ENCODE measurements around the gene BCAS3. TPM values are rescaled to one million over a fixed set of nuclear protein-coding genes. Genes with fewer than 3 reads are reported as not detected.
A peak's percentile ranks its signal among the peaks of the same experiment; 100 is the strongest.

BCAS3 gene
- total and polyA plus RNA-seq, 2 experiments from 2014 or later, result 18.0 to 20.2 TPM

GRCh38 chr17:60989379-60989778 lies 311.7 kb downstream of the BCAS3 start:
- Histone ChIP-seq H4K20me1 (ENCODE audit: insufficient read depth) (no peaks in the 10 kb centered on the region), H3K4me2 (ENCODE audit: unreplicated experiment) (no peak overlapping the region), H3K4me3 (no peak overlapping the region), H3K79me2 (ENCODE audit: insufficient read depth) (no peaks in the 10 kb centered on the region), H3K27me3 (replicated peaks; ENCODE audit: insufficient read depth) (no peaks in the 10 kb centered on the region), H3F3A (ENCODE audit: insufficient read depth) (no peaks in the 10 kb centered on the region), H3K4me1 (ENCODE audit: insufficient read depth) (no peaks in the 10 kb centered on the region), H3K9me2 (ENCODE audit: insufficient read depth) (no peaks in the 10 kb centered on the region), H3K9me3 (ENCODE audit: low read depth) (no peaks in the 10 kb centered on the region), H3K36me3 (ENCODE audit: low read depth) (no peaks in the 10 kb centered on the region), H2AFZ (no peak overlapping the region), H3K27ac (no peak overlapping the region), H3K9ac (no peak overlapping the region)
- TF ChIP-seq EZH2 (IDR thresholded peaks at IDR 0.05; ENCODE audit: insufficient read depth, poor library complexity, severe bottlenecking) (no peak), EZH2phosphoT487 (IDR thresholded peaks at IDR 0.05; ENCODE audit: insufficient read depth, low read depth) (no peak)
- in situ Hi-C loops (cut with MboI), result no loop called here
- DNase-seq, result no peak

- Histone ChIP-seq H3K36me3 (ENCODE audit: low read depth) (no peaks in the 10 kb centered on the region), H3K4me2 (ENCODE audit: unreplicated experiment) (no peak overlapping the region), H3K27me3 (replicated peaks; ENCODE audit: insufficient read depth) (no peaks in the 10 kb centered on the region), H3K9me2 (ENCODE audit: insufficient read depth) (no peaks in the 10 kb centered on the region), H3K4me1 (ENCODE audit: insufficient read depth) (no peaks in the 10 kb centered on the region), H3K9me3 (ENCODE audit: low read depth) (no peaks in the 10 kb centered on the region), H3F3A (ENCODE audit: insufficient read depth) (no peaks in the 10 kb centered on the region), H4K20me1 (ENCODE audit: insufficient read depth) (no peaks in the 10 kb centered on the region), H3K79me2 (ENCODE audit: insufficient read depth) (no peaks in the 10 kb centered on the region), H3K27ac (no peak overlapping the region), H3K4me3 (no peak overlapping the region), H2AFZ (no peak overlapping the region), H3K9ac (no peak overlapping the region)
- in situ Hi-C loops (cut with MboI), result no loop called here
- WGBS, 2 experiments (ENCODE audit: low coverage in 1 of 2, low lambda C conversion rate in 2 of 2, missing lambda C conversion rate in 2 of 2), result 89% methylated on average over 9 of the region's 9 CpGs
- no peak for DNase-seq
- TF ChIP-seq EZH2phosphoT487 (IDR thresholded peaks at IDR 0.05; ENCODE audit: insufficient read depth, low read depth) (no peak), EZH2 (IDR thresholded peaks at IDR 0.05; ENCODE audit: insufficient read depth, poor library complexity, severe bottlenecking) (no peak)
Observed at GRCh38 chr17:60989846-60990245, 312.2 kb downstream of the BCAS3 start.

GRCh38 chr17:60993497-60993896 lies 315.8 kb downstream of the BCAS3 start:
- 96 to 97% methylated on average over 3 of the region's 3 CpGs for WGBS, 2 experiments (ENCODE audit: low coverage in 1 of 2, low lambda C conversion rate in 2 of 2, missing lambda C conversion rate in 2 of 2)
- H3K27me3 ChIP-seq (replicated peaks; ENCODE audit: insufficient read depth), result no peaks in the 10 kb centered on the region
- no peak for TF ChIP-seq EZH2 (IDR thresholded peaks at IDR 0.05; ENCODE audit: insufficient read depth, poor library complexity, severe bottlenecking)
- H3K4me2 ChIP-seq (ENCODE audit: unreplicated experiment), result no peak overlapping the region
- H3K9ac ChIP-seq, result no peak overlapping the region
- H3K4me1 ChIP-seq (ENCODE audit: insufficient read depth), result no peaks in the 10 kb centered on the region
- H3F3A ChIP-seq (ENCODE audit: insufficient read depth), result no peaks in the 10 kb centered on the region
- H3K79me2 ChIP-seq (ENCODE audit: insufficient read depth), result no peaks in the 10 kb centered on the region
- no peak for DNase-seq
- in situ Hi-C loops (cut with MboI), result no loop called here
- no peaks in the 10 kb centered on the region for H4K20me1 ChIP-seq (ENCODE audit: insufficient read depth)
- H3K4me3 ChIP-seq, result no peak overlapping the region
- no peak overlapping the region for H3K27ac ChIP-seq
- no peaks in the 10 kb centered on the region for H3K9me3 ChIP-seq (ENCODE audit: low read depth)
- H3K9me2 ChIP-seq (ENCODE audit: insufficient read depth), result no peaks in the 10 kb centered on the region
- no peak overlapping the region for H2AFZ ChIP-seq
- no peaks in the 10 kb centered on the region for H3K36me3 ChIP-seq (ENCODE audit: low read depth)

- Histone ChIP-seq H3K4me3 (no peak overlapping the region), H3K4me2 (ENCODE audit: unreplicated experiment) (no peak overlapping the region), H2AFZ (no peak overlapping the region), H3K4me1 (ENCODE audit: insufficient read depth) (no peaks in the 10 kb centered on the region), H3F3A (ENCODE audit: insufficient read depth) (no peaks in the 10 kb centered on the region), H4K20me1 (ENCODE audit: insufficient read depth) (no peaks in the 10 kb centered on the region), H3K9ac (no peak overlapping the region), H3K27me3 (replicated peaks; ENCODE audit: insufficient read depth) (no peaks in the 10 kb centered on the region), H3K9me3 (ENCODE audit: low read depth) (no peaks in the 10 kb centered on the region), H3K79me2 (ENCODE audit: insufficient read depth) (no peaks in the 10 kb centered on the region), H3K9me2 (ENCODE audit: insufficient read depth) (no peaks in the 10 kb centered on the region), H3K36me3 (ENCODE audit: low read depth) (no peaks in the 10 kb centered on the region), H3K27ac (no peak overlapping the region)
- TF ChIP-seq EZH2phosphoT487 (IDR thresholded peaks at IDR 0.05; ENCODE audit: insufficient read depth, low read depth) (no peak), EZH2 (IDR thresholded peaks at IDR 0.05; ENCODE audit: insufficient read depth, poor library complexity, severe bottlenecking) (no peak)
- DNase-seq, result no peak
- in situ Hi-C loops (cut with MboI), result no loop called here
Observed at GRCh38 chr17:60995680-60996079, 318.0 kb downstream of the BCAS3 start.

GRCh38 chr17:61000911-61001310 lies 323.3 kb downstream of the BCAS3 start:
- TF ChIP-seq EZH2phosphoT487 (IDR thresholded peaks at IDR 0.05; ENCODE audit: insufficient read depth, low read depth), result no peak
- TF ChIP-seq EZH2 (IDR thresholded peaks at IDR 0.05; ENCODE audit: insufficient read depth, poor library complexity, severe bottlenecking), result no peak
- Histone ChIP-seq H3K9me3 (ENCODE audit: low read depth) (no peaks in the 10 kb centered on the region), H3K9me2 (ENCODE audit: insufficient read depth) (no peaks in the 10 kb centered on the region), H2AFZ (no peak overlapping the region), H3K4me3 (no peak overlapping the region), H3K36me3 (ENCODE audit: low read depth) (no peaks in the 10 kb centered on the region), H4K20me1 (ENCODE audit: insufficient read depth) (no peaks in the 10 kb centered on the region), H3K27me3 (replicated peaks; ENCODE audit: insufficient read depth) (no peaks in the 10 kb centered on the region), H3F3A (ENCODE audit: insufficient read depth) (no peaks in the 10 kb centered on the region), H3K27ac (no peak overlapping the region), H3K9ac (no peak overlapping the region), H3K4me2 (ENCODE audit: unreplicated experiment) (no peak overlapping the region), H3K4me1 (ENCODE audit: insufficient read depth) (no peaks in the 10 kb centered on the region), H3K79me2 (ENCODE audit: insufficient read depth) (no peaks in the 10 kb centered on the region)
- whole genome bisulfite sequencing, 2 experiments (ENCODE audit: low coverage in 1 of 2, low lambda C conversion rate in 2 of 2, missing lambda C conversion rate in 2 of 2), result 28 to 34% methylated on average over 2 of the region's 2 CpGs
- peak; percentile 74 for DNase-seq
- in situ Hi-C loops (cut with MboI), result no loop called here
